Hepatocyte (in vitro differentiated cells): ENCODE data around the gene NDUFA7. TPM values are rescaled to one million over a fixed set of nuclear protein-coding genes. Genes with fewer than 3 reads are reported as not detected.

Experiments used
- DNase-seq: peaks from one replicate; pipeline ENCODE4 v3.0.0-alpha.2; 2016; ENCODE audit warnings: low spot score
- H2AFZ ChIP-seq: fragments of 200-600 bp; sonication (generic); 2 replicates; pipeline ENCODE4 v1.6.0; 2016; ENCODE audit warnings: antibody characterized with exemption, mild to moderate bottlenecking
- H3K27ac ChIP-seq: fragments of 200-600 bp; sonication (generic); 2 replicates; pipeline ENCODE4 v1.5.1; 2016; ENCODE audit warnings: mild to moderate bottlenecking
- H3K27me3 ChIP-seq: fragments of 200-600 bp; sonication (generic); 2 replicates; pipeline ENCODE4 v1.6.1; 2016
- H3K36me3 ChIP-seq: fragments of 200-600 bp; sonication (generic); replicated peaks from 2 replicates; pipeline ENCODE4 v1.5.1; 2016; ENCODE audit warnings: low read depth; ENCODE audit not compliant: insufficient read depth
- H3K4me1 ChIP-seq: fragments of 200-600 bp; sonication (generic); 2 replicates; pipeline ENCODE4 v1.5.1; 2016; ENCODE audit warnings: mild to moderate bottlenecking, moderate library complexity; ENCODE audit not compliant: insufficient read depth
- H3K4me2 ChIP-seq: fragments of 200-600 bp; sonication (generic); 2 replicates; pipeline ENCODE4 v1.6.0; 2016
- H3K4me3 ChIP-seq: fragments of 200-600 bp; sonication (generic); 2 replicates; pipeline ENCODE4 v1.5.1; 2016; ENCODE audit warnings: mild to moderate bottlenecking
- H3K79me2 ChIP-seq: fragments of 200-600 bp; sonication (generic); 2 replicates; pipeline ENCODE4 v1.6.0; 2017; ENCODE audit warnings: mild to moderate bottlenecking
- H3K9me2 ChIP-seq: fragments of 200-600 bp; sonication (generic); replicated peaks from 2 replicates; pipeline ENCODE4 v1.6.0; 2017; ENCODE audit warnings: mild to moderate bottlenecking; ENCODE audit not compliant: insufficient read depth
- H3K9me3 ChIP-seq: fragments of 200-600 bp; sonication (generic); 2 replicates; pipeline ENCODE4 v1.5.1; 2016; ENCODE audit warnings: low read depth, mild to moderate bottlenecking
- H4K20me1 ChIP-seq: fragments of 200-600 bp; sonication (generic); 2 replicates; pipeline ENCODE4 v1.6.0; 2016; ENCODE audit warnings: mild to moderate bottlenecking; ENCODE audit not compliant: insufficient read depth, poor library complexity, severe bottlenecking
- EZH2 ChIP-seq: fragments of 200-600 bp; sonication (generic); IDR thresholded peaks from 2 replicates; pipeline ENCODE4 v1.6.1; 2016; ENCODE audit warnings: antibody characterized with exemption, mild to moderate bottlenecking, borderline replicate concordance
- EZH2phosphoT487 ChIP-seq: fragments of 200-600 bp; sonication (generic); IDR thresholded peaks from one replicate; pipeline ENCODE4 v1.6.1; 2018; ENCODE audit warnings: antibody characterized with exemption, mild to moderate bottlenecking, low read depth, moderate library complexity; ENCODE audit not compliant: unreplicated experiment, severe bottlenecking
- WGBS: methylation state at CpG from one replicate; pipeline ENCODE4 v1.1.6; 2016; ENCODE audit warnings: low lambda C conversion rate; ENCODE audit errors: missing lambda C conversion rate; 5-methylcytosine and 5-hydroxymethylcytosine counted together
- polyA plus RNA-seq: library from polyadenylated mRNA; unstranded; fragments of >200 nt; fragmentation: Nextera tagmentation; extraction: Ambion mirVana; gene quantifications from 2 replicates; pipeline ENCODE4 v1.2.1, GENCODE V29; 2016
- total RNA-seq: library from RNA; depleted of rRNA; stranded (reverse); fragments of >200 nt; gene quantifications from 2 replicates; pipeline ENCODE4 v1.2.3, GENCODE V29; 2014
- TF ChIP-seq, protein P1 (sequence below): fragments of 200-600 bp; sonication (generic); IDR thresholded peaks from 2 replicates; pipeline ENCODE4 v1.5.1; 2016; ENCODE audit warnings: antibody characterized with exemption, mild to moderate bottlenecking; ENCODE audit not compliant: poor library complexity

NDUFA7 gene
- total and polyA plus RNA-seq, 2 experiments from 2014 or later = 34.4 to 115 TPM

DNA sequence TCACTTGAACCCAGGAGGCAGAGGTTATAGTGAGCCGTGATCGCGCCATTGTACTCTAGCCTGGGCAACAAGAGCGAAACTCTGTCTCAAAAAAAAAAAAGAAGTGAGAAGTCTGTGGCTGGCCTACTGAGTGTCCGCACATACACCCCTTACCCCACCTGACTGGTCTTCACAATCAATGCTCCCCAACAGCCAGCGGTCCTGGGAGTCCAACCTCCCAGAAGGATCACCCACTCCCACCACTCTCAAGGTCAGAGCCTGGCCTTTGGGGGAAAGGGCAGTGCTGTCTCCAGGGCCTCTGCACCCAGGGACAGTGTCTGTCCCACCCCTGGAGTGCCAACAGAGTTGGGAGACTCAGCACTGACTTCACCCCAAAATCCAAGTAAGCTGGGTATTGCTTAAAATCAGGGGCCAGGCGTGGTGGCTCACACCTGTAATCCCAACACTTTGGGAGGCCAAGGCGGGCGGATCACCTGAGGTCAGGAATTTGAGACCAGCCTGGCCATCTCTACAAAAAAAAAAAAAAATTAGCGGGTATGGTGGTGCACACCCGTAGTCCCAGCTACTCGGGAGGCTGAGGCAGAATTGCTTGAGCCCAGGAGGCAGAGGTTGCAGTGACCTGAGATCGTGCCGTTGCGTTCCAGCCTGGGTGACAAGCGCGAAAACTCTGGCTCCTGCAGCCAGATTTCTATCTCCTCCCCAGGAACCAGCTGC is 10.7 kb downstream of the NDUFA7 start:
- Histone ChIP-seq H3K4me1 (peaks cover 15% of the 10 kb centered on the region), H3K9me2 (no peaks in the 10 kb centered on the region), H3K36me3 (no peaks in the 10 kb centered on the region), H4K20me1 (no peaks in the 10 kb centered on the region), H3K27me3 (no peaks in the 10 kb centered on the region), H3K9me3 (no peaks in the 10 kb centered on the region), H3K4me2 (no peak overlapping the region), H3K79me2 (peaks cover 6% of the 10 kb centered on the region), H3K4me3 (no peak overlapping the region), H2AFZ (no peak overlapping the region), H3K27ac (no peak overlapping the region)
- WGBS = 96% methylated on average over 17 of the region's 17 CpGs
- TF ChIP-seq, protein P1, sequence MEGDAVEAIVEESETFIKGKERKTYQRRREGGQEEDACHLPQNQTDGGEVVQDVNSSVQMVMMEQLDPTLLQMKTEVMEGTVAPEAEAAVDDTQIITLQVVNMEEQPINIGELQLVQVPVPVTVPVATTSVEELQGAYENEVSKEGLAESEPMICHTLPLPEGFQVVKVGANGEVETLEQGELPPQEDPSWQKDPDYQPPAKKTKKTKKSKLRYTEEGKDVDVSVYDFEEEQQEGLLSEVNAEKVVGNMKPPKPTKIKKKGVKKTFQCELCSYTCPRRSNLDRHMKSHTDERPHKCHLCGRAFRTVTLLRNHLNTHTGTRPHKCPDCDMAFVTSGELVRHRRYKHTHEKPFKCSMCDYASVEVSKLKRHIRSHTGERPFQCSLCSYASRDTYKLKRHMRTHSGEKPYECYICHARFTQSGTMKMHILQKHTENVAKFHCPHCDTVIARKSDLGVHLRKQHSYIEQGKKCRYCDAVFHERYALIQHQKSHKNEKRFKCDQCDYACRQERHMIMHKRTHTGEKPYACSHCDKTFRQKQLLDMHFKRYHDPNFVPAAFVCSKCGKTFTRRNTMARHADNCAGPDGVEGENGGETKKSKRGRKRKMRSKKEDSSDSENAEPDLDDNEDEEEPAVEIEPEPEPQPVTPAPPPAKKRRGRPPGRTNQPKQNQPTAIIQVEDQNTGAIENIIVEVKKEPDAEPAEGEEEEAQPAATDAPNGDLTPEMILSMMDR = no peak
- TF ChIP-seq EZH2phosphoT487 (no peak), EZH2 (no peak)
- DNase-seq = no peak

DNA sequence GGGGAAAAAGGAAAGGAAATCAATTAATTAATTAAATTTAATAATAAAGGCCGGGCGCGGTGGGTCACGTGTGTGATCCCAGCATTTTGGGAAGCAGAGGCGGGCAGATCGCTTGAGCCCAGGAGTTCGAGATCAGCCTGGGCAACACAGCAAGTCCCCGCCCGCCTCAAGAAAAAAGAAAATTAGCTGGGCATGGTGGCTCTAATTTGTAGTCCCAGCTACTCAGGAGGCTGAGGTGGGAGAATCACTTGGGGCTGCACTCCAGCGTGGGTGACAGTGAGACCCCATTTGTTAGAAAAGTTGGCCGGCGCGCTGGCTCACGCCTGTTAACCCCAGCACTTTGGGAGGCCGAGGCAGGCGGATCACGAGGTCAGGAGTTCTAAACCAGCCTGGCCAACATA is 12.3 kb downstream of the NDUFA7 start:
- Histone ChIP-seq H3K79me2 (peaks cover 6% of the 10 kb centered on the region), H3K9me3 (no peaks in the 10 kb centered on the region), H4K20me1 (no peaks in the 10 kb centered on the region), H3K27ac (peak overlapping the region; percentile 69), H3K4me3 (peak overlapping the region; percentile 3), H2AFZ (no peak overlapping the region), H3K4me1 (peaks cover 15% of the 10 kb centered on the region), H3K4me2 (peak overlapping the region; percentile 97), H3K27me3 (no peaks in the 10 kb centered on the region), H3K36me3 (no peaks in the 10 kb centered on the region), H3K9me2 (no peaks in the 10 kb centered on the region)
- DNase-seq = no peak
- 78% methylated on average over 17 of the region's 17 CpGs for WGBS
- TF ChIP-seq, protein P1 = no peak
- TF ChIP-seq EZH2phosphoT487 (no peak), EZH2 (no peak)

DNA sequence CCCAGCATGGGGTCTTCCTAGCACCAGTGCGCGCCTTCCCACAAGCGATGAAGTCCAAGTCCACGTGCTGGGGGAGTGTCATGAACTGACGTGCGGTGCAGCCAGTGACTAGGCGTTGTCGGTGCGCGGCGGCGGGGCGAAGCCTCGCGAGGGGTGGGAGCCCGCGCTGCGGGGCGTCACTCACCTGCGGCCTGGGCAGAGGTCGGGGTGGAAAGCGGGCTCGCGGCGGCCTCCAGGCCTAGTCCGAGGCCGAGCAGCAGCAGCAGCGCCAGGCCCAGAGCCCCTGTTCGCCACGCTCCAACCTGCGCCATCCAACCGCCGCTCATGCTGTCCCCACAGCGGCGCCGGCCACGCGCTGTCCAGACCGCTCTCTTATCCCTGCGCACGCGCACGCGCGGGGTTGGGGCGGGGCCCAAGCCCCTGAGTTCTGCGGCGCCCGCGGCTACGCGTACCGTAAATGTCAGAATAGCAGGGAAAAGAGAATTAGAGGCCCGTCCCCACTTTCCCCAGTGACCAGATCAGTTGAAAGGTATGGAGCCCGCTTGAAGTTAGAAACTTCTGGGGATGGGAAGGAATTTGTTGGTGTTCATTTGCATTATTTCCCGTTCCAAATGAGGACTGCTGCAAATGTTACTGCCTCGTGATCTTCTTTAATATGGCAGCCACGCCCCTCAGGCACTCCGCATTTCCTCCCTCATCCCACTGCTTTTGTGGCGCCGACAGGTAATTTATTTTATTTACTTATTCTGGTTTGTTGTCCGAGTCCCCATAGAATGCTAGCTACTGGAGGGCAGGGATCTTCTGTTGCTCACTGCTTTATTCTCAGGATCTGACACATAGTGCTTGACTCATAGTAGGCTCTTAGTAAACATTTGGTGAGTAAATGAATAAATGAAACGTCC is 13.0 kb downstream of the NDUFA7 start, which contains the start of gene CD320:
TSS of gene CD320 (minus strand) at position 394 of the 902 bp plus-strand sequence. CDS start at position 326, 68 bp downstream.
- Histone ChIP-seq H3K9me3 (no peaks in the 10 kb centered on the region), H3K79me2 (peaks cover 6% of the 10 kb centered on the region), H3K27ac (peak within 1 kb of the TSS; percentile 69), H2AFZ (peak within 1 kb of the TSS; percentile 27), H3K27me3 (no peaks in the 10 kb centered on the region), H3K36me3 (no peaks in the 10 kb centered on the region), H3K4me3 (peak within 1 kb of the TSS; percentile 15), H3K9me2 (no peaks in the 10 kb centered on the region), H3K4me1 (peaks cover 15% of the 10 kb centered on the region), H4K20me1 (no peaks in the 10 kb centered on the region), H3K4me2 (peak within 1 kb of the TSS; percentile 97)
- TF ChIP-seq EZH2phosphoT487 (no peak), EZH2 (no peak)
- TF ChIP-seq, protein P1 = no peak
- DNase-seq = peak; percentile 96
- WGBS = 1% methylated on average over 61 of the region's 63 CpGs
